GM12875 (cell line): ENCODE data around the gene PON3.

Experiments used
- H3K4me3 ChIP-seq: one replicate; pipeline ENCODE4 v1.5.1; 2011; ENCODE audit warnings: low read depth, low read length, control low read depth
- CTCF ChIP-seq: IDR thresholded peaks from 2 replicates; pipeline ENCODE4 v1.5.1; 2011; ENCODE audit warnings: low read depth, mild to moderate bottlenecking, control low read depth, inconsistent platforms, low read length, moderate library complexity, borderline replicate concordance; ENCODE audit not compliant: insufficient read depth

The PON3 gene

GRCh38 chr7:95342029-95342428 is 54.1 kb downstream of the PON3 start:
- no peak overlapping the region for H3K4me3 ChIP-seq
- no peak for TF ChIP-seq CTCF

GRCh38 chr7:95340491-95340890 is 55.7 kb downstream of the PON3 start:
- H3K4me3 ChIP-seq, result no peak overlapping the region
- TF ChIP-seq CTCF, result no peak

GRCh38 chr7:95338832-95339231 is 57.3 kb downstream of the PON3 start:
- TF ChIP-seq CTCF, result no peak
- H3K4me3 ChIP-seq, result no peak overlapping the region

- TF ChIP-seq CTCF, result no peak
- H3K4me3 ChIP-seq, result no peak overlapping the region
These were observed 61.1 kb downstream of the PON3 start for GRCh38 chr7:95335093-95335492.

GRCh38 chr7:95334447-95334846 is 61.7 kb downstream of the PON3 start:
- no peak overlapping the region for H3K4me3 ChIP-seq
- no peak for TF ChIP-seq CTCF

- TF ChIP-seq CTCF, result no peak
- H3K4me3 ChIP-seq, result no peak overlapping the region
These were observed 65.2 kb downstream of the PON3 start for GRCh38 chr7:95330961-95331337.

- no peak for TF ChIP-seq CTCF
These were observed 65.8 kb downstream of the PON3 start for GRCh38 chr7:95330204-95330960.

More at GRCh38 chr7:95330204-95330960, 65.8 kb downstream of the PON3 start:
- H3K4me3 ChIP-seq, result no peak overlapping the region
